Neural progenitor cell (in vitro differentiated cells): Measurements from ENCODE around the gene IGFBP4.
"Not testable (repeated sequence)": the region's sequence is repeated elsewhere in the genome, so short reads cannot be mapped to it uniquely, and the experiment has no call there.

Source experiments
- EZH2 ChIP-seq: fragments of 200-600 bp; sonication (generic); IDR thresholded peaks from 2 replicates; pipeline ENCODE4 v1.6.1; 2017; ENCODE audit warnings: antibody characterized with exemption, mild to moderate bottlenecking, moderate library complexity
- TF ChIP-seq, protein P1 (sequence below): fragments of 200-600 bp; sonication (generic); IDR thresholded peaks from 2 replicates; pipeline ENCODE4 v1.5.1; 2017; ENCODE audit warnings: antibody characterized with exemption, mild to moderate bottlenecking

- TF ChIP-seq, protein P1, sequence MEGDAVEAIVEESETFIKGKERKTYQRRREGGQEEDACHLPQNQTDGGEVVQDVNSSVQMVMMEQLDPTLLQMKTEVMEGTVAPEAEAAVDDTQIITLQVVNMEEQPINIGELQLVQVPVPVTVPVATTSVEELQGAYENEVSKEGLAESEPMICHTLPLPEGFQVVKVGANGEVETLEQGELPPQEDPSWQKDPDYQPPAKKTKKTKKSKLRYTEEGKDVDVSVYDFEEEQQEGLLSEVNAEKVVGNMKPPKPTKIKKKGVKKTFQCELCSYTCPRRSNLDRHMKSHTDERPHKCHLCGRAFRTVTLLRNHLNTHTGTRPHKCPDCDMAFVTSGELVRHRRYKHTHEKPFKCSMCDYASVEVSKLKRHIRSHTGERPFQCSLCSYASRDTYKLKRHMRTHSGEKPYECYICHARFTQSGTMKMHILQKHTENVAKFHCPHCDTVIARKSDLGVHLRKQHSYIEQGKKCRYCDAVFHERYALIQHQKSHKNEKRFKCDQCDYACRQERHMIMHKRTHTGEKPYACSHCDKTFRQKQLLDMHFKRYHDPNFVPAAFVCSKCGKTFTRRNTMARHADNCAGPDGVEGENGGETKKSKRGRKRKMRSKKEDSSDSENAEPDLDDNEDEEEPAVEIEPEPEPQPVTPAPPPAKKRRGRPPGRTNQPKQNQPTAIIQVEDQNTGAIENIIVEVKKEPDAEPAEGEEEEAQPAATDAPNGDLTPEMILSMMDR: not testable (repeated sequence)
- TF ChIP-seq EZH2: not testable (repeated sequence)
Observed at GRCh38 chr17:40409540-40409939, 33.7 kb upstream of the IGFBP4 start.
